Kidney epithelial cell (primary cell): Measurements from ENCODE around the gene DCXR. TPM values are rescaled to one million over a fixed set of nuclear protein-coding genes. Genes with fewer than 3 reads are reported as not detected.

Experiments used
- DNase-seq: peaks from one replicate; pipeline ENCODE4 v3.0.0-alpha.2; 2010; ENCODE audit warnings: low read depth
- H3K27me3 ChIP-seq: 2 replicates; pipeline ENCODE4 v1.6.0; 2011; ENCODE audit warnings: low read length; ENCODE audit not compliant: control insufficient read depth, insufficient read depth
- H3K36me3 ChIP-seq: 2 replicates; pipeline ENCODE4 v1.5.1; 2011; ENCODE audit warnings: low read length; ENCODE audit not compliant: control insufficient read depth, insufficient read depth
- H3K4me3 ChIP-seq: 2 replicates; pipeline ENCODE4 v1.5.1; 2011; ENCODE audit warnings: low read depth, mild to moderate bottlenecking, control low read depth, low read length
- total RNA-seq: library from RNA; depleted of rRNA; stranded (reverse); fragments of >200 nt; gene quantifications from 2 replicates; pipeline ENCODE4 v1.2.3, GENCODE V29; 2015
- TF ChIP-seq, protein P1 (sequence below): IDR thresholded peaks from 2 replicates; pipeline ENCODE4 v1.5.1; 2011; ENCODE audit warnings: mild to moderate bottlenecking, moderate library complexity, low read length, control low read depth, inconsistent platforms; ENCODE audit not compliant: insufficient read depth, poor library complexity, severe bottlenecking

Gene DCXR
- total RNA-seq, 1 donor from 2014 or later: 70.8 TPM

DNA sequence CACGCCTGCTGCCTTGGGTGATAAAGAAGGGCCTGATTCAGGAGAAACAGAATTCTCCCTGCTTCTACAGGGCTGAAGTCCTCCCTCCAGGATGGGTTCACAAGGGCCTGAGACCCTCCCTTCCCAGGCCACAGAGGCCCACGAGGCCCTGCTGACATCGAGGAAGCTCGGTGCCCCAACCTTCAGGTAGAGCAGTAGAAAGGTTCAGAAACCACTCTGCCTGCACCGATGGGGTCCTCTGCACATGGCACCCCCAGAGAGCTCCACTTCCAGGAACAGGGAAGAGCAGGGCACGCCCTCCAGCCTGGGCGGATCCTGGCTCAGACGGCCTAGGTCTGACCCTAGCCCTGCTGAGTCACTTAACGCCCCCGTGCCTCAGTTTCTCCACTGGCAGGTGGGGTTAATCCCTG lies 15.6 kb downstream of the DCXR start:
- TF ChIP-seq, protein P1, sequence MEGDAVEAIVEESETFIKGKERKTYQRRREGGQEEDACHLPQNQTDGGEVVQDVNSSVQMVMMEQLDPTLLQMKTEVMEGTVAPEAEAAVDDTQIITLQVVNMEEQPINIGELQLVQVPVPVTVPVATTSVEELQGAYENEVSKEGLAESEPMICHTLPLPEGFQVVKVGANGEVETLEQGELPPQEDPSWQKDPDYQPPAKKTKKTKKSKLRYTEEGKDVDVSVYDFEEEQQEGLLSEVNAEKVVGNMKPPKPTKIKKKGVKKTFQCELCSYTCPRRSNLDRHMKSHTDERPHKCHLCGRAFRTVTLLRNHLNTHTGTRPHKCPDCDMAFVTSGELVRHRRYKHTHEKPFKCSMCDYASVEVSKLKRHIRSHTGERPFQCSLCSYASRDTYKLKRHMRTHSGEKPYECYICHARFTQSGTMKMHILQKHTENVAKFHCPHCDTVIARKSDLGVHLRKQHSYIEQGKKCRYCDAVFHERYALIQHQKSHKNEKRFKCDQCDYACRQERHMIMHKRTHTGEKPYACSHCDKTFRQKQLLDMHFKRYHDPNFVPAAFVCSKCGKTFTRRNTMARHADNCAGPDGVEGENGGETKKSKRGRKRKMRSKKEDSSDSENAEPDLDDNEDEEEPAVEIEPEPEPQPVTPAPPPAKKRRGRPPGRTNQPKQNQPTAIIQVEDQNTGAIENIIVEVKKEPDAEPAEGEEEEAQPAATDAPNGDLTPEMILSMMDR: no peak
- no peak for DNase-seq
- peaks cover 4% of the 10 kb centered on the region for H3K36me3 ChIP-seq

DNA sequence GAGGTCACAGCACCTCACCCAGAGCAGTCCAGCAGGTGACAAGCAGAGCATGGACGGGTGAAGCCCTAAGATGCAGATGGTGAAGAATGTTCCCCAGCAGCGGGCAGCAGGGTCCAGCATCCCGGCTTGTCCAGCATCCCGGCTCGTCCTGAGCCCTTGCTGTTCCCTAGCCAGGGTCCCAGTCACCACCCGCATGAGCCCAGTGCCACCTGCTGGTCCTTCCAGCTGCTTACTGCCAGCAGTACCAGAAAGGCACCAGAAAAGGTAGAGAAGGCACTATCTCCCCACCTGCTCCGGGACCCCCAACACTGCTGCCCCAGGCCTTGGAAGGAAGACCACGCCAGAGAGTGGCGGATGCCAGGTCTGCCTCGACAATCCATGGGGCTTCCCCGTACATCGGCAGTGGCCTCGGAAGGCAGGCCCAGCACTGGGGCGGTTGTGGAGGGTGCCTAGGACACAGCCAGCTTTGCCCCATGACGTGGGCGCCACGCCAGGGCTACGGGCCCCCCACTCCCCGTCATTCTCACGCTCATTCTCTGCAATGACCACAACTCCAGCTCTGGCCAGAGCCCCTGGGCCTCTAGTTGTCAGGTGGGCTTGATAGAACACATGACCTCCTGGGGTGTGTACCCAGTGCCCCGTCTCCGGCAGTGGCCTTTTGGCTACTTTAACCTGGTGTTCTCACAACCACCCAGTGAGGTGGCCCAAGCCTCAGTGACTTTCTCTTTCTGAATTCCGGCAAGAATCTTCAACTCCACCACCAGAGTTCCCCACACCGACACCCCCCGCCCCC lies 16.2 kb downstream of the DCXR start:
- Histone ChIP-seq H3K36me3 (peaks cover 4% of the 10 kb centered on the region), H3K4me3 (no peak overlapping the region), H3K27me3 (no peaks in the 10 kb centered on the region)
- DNase-seq: peak; percentile 34
- TF ChIP-seq, protein P1: peak; percentile 92

More for the DNA sequence above, 15.6 kb downstream of the DCXR start:
- Histone ChIP-seq H3K4me3 (peak overlapping the region; percentile 73), H3K27me3 (no peaks in the 10 kb centered on the region)

DNA sequence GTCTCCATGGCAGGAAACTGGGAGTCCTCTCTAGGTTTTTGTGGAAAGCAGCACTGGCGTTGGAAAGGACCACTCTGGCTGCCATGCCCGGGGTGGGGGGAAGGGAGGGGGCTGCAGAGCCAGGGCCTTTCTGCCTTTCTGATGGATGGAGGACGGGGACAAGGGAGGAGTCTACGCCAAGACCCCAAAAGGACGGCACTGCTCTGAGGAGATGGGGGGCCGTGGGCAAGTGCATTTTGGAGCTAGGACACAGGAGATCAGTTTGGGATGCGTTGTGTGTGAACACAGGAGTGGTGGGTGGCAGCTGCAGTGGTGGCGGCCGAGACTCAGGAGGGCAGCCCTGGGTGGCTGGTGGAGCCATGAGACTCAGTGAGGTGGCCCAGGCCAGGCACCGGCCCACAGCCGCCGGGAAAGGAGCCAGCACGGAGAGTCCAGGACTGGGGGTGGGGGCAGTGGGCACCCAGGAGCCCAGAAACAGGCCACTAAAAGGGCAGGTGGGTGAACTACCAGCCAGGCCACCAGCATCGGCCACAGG lies 16.9 kb downstream of the DCXR start:
- H3K27me3 ChIP-seq: no peaks in the 10 kb centered on the region
- TF ChIP-seq, protein P1: no peak
- H3K36me3 ChIP-seq: peaks cover 4% of the 10 kb centered on the region
- DNase-seq: no peak
- H3K4me3 ChIP-seq: no peak overlapping the region

DNA sequence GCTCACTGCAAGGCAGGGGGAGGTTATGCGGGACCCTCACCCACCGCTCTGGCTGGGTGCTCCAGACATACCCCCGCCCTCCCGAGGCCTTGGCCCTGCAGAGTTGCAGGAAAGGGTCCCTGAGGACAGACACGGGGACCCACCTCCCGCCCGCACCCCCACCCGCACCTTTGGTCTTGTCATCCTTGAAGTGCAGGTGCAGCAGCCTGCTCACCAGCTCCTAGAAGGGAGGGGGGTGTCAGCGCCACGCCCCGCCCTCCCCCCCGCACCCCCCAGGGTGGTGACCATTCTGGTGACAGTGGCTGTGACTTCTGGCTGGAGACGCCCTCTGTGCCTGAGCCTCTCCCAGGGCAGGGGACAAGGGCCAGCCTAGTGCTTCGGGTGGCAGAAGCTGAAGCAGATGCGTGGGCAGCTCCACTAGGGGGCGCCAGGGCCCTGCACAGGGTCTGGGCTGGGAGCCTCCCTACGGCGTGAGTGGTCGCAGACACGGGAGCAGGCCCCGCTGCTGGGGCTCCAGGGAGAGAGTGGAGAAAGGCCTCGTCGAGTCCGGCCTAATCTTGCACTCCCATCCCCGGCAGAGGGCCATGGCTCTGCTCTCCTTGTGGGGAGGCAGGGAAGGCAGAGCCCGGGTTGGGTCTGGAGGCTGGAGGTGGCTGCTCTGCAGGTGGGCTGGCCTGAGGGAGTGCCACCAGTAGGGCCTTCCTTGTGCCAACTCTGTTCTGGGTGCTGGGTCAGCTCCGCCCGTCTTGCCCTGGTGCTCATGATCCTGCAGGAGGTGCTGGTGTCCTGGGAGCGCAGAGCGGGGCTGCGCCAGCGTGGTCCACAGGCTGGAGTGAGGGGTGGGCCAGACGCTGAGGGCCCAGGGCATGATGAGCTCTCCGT lies 17.6 kb downstream of the DCXR start:
- TF ChIP-seq, protein P1: peak; percentile 85
- Histone ChIP-seq H3K27me3 (no peaks in the 10 kb centered on the region), H3K4me3 (no peak overlapping the region), H3K36me3 (peaks cover 4% of the 10 kb centered on the region)
- DNase-seq: no peak

DNA sequence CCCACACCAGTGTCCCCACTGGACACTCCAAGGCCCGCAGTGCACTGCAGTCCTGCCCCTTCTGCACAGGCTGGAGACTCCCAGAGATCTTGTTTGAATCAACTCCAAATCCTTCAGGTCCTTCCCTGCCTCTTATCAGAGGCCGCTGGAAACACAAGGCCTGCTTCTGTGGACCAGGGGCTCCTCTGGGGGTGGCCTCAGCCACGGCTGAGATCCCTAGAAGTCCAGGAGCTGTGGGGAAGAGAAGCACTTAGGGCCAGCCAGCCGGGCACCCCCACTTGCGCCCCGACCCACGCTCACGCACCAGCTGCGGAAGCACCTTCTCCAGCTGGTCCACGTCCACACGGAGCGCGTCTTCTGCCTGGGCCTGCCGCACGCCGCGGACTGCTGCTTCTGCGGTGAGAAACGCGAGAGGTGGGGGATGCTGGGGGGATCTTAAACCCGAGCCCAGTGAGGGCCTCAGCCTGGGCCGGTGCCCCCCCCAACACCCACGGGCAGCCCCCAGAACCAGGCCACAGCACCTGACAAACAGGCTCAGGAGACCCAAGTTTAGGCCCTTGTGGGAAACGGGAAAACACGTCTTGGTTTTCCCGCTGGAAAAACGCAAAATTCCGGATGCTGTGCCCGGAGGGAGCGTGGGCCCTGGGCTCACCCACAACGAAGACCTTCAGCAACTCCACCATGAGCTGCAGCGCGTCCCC lies 18.4 kb downstream of the DCXR start:
- Histone ChIP-seq H3K4me3 (no peak overlapping the region), H3K36me3 (peaks cover 4% of the 10 kb centered on the region), H3K27me3 (no peaks in the 10 kb centered on the region)
- TF ChIP-seq, protein P1: no peak
- no peak for DNase-seq
